Vagina (tissue), 2 donors: ENCODE results near the gene KCNG2.

Experiments
- POLR2A ChIP-seq, 2 donors: fragments of 450-650 bp; IDR thresholded peaks; one replicate each; pipeline ENCODE4 v1.6.1; 2017; ENCODE audit warnings: antibody characterized with exemption in 2 of 2, mild to moderate bottlenecking in 2 of 2, moderate library complexity in 2 of 2
- TF ChIP-seq, protein P1 (sequence below), 3 experiments: fragments of 450-650 bp in 2 of 3; fragments of 200-600 bp in 1 of 3; sonication (generic) in 1 of 3; IDR thresholded peaks; one replicate each; pipeline ENCODE4 v1.5.1; 2017 to 2019; ENCODE audit warnings: antibody characterized with exemption in 3 of 3, mild to moderate bottlenecking in 2 of 3, moderate library complexity in 2 of 3

DNA sequence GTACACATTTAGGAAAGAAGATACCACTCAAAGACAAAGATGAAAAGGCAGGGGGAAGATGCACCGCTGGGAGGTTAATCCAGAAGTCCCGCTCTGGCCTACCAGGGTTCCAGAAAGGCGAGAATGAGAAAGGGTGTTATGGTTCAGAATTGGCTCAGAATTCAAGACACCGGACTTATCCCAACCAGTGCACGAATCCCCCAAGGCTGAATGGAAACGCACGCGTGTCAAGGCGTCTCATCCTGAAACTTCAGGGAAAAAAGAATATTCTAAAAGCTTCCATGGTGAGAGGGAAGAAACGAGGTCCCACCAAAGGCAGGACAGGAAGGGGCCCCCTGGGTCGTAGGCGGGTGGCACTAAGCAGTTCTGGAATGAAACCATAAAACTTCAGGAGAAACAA, 81.8 kb downstream of the KCNG2 start:
- TF ChIP-seq, protein P1, sequence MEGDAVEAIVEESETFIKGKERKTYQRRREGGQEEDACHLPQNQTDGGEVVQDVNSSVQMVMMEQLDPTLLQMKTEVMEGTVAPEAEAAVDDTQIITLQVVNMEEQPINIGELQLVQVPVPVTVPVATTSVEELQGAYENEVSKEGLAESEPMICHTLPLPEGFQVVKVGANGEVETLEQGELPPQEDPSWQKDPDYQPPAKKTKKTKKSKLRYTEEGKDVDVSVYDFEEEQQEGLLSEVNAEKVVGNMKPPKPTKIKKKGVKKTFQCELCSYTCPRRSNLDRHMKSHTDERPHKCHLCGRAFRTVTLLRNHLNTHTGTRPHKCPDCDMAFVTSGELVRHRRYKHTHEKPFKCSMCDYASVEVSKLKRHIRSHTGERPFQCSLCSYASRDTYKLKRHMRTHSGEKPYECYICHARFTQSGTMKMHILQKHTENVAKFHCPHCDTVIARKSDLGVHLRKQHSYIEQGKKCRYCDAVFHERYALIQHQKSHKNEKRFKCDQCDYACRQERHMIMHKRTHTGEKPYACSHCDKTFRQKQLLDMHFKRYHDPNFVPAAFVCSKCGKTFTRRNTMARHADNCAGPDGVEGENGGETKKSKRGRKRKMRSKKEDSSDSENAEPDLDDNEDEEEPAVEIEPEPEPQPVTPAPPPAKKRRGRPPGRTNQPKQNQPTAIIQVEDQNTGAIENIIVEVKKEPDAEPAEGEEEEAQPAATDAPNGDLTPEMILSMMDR (IDR thresholded peaks at IDR 0.05), result no peak
- no peak for TF ChIP-seq POLR2A (IDR thresholded peaks at IDR 0.05)
